HG03571 (cell line): ENCODE data around the gene PRIM1.
"Not testable (repeated sequence)": the region's sequence is repeated elsewhere in the genome, so short reads cannot be mapped to it uniquely, and the experiment has no call there.

ENCODE experiments used
- ATAC-seq: cut with Tn5 transposase; IDR thresholded peaks from one replicate; pipeline ENCODE4 v1.9.1; 2021; ENCODE audit not compliant: unreplicated experiment

The PRIM1 gene

DNA sequence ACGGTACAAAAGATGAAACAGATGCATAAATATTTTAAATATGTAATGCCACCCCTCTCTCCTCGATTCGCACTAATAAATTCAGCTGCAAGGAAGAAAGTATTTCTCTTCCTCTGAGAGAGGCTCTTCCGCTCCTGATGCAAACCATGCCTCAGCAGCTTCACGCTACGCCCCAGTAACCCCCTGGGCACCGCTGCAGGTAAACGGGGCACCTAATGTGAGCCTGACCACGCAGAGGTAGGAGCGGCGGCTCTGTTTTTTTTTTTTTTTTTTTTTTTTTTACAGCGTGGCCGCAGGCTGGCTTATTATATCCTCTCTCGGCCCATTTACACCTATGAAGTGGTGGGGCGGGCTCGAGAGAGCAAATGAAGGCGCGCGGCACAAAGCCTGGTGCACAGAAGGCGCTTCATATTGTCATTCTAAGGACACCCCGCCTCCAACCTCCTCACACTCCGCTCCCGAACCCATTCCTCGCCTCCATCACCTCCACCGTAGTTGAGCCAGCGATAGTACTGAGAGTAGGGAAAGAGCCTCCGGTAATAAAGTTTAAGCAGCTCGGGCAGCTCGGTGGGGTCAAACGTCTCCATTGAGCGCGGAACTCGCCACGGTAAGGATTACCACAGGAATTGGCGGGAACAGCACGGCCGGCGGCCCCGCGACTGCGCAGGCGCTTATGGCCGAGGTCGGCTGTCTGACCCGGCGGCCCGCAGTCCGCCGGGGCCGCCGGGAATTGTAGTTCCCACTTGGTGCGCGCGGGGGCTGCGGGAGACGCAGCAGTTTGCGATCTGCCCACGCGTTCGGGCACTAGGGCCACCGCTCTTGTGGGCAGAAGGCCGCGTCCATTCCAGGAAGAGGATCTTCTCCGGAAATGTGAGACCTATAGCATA lies at the start of gene PRIM1:
Gene PRIM1 (minus strand): TSS at position 612 of the 887 bp plus-strand sequence. CDS start 25 bp downstream, at position 587.
- peak; percentile 76 for ATAC-seq

- ATAC-seq: no peak
Observed at GRCh38 chr12:56800221-56800620, 48.1 kb upstream of the PRIM1 start.

- not testable (repeated sequence) for ATAC-seq
Observed at GRCh38 chr12:56799345-56799744, 47.2 kb upstream of the PRIM1 start.

DNA sequence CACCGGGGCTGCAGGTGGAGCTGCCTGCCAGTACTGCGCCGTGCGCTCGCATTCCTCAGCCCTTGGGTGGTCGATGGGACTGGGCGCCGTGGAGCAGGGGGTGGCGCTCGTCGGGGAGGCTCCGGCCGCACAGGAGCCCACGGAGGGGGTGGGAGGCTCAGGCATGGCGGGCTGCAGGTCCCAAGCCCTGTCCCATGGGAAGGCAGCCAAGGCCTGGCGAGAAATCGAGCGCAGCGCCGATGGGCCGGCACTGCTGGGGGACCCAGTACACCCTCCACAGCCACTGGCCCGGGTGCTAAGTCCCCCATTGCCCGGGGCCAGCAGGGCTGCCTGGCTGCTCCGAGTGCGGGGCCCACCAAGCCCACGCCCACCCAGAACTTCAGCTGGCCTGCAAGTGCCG lies 43.7 kb upstream of the PRIM1 start:
- not testable (repeated sequence) for ATAC-seq

GRCh38 chr12:56795046-56795562 lies 43.0 kb upstream of the PRIM1 start:
- ATAC-seq: not testable (repeated sequence)

- ATAC-seq: not testable (repeated sequence)
Observed at GRCh38 chr12:56793124-56793523, 41.0 kb upstream of the PRIM1 start.

- no peak for ATAC-seq
Observed at GRCh38 chr12:56792678-56793077, 40.6 kb upstream of the PRIM1 start.

- ATAC-seq: not testable (repeated sequence)
Observed at GRCh38 chr12:56789429-56789828, 37.3 kb upstream of the PRIM1 start.

- no peak for ATAC-seq
Observed at GRCh38 chr12:56787498-56787897, 35.4 kb upstream of the PRIM1 start.

GRCh38 chr12:56785874-56786273 lies 33.8 kb upstream of the PRIM1 start:
- no peak for ATAC-seq

DNA sequence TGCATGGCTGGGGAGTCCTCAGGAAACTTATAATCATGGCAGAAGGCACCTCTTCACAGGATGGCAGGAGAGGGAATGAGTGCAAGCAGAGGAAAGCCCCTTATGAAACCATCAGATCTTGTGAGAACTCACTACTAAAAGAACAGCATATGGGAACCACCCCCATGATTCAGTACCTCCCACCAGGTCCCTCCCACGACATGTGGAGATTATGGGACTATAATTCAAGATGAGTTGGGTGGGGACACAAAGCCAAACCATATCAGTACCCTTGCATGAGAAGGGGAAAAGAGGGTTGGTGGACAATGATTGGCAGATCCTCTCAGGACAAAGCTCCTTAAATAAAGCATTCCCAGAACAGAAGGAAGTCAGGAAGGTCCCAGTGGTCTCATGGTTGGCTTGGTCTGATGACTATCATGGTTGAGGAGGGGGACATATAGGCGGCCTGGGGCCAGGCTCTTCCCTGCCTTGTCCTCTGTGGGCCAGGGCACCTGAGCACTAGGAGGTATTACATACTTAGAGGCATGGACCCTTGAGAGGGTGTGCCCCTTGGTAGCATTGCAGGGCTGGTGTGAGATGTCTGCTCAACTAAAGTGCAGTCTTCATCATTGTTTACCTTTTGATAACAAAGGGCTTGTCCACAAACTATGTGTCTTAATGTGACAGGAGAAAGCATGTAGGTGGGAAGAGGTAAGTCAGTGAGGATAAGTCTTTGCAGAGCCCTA lies 33.2 kb upstream of the PRIM1 start:
- ATAC-seq: no peak

DNA sequence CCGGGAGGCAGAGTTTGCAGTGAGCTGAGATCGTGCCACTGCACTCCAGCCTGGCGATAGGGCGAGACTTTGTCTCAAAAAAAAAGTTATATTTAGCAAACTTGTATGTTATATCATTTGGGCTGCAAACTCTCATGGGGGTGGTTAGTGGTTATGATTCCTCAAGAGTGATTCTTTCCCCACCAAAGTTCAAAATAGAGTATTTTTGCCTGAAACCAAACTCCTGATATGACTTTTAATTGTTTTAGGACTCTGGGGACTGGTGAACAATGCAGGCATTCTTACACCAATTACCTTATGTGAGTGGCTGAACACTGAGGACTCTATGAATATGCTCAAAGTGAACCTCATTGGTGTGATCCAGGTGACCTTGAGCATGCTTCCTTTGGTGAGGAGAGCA lies 29.6 kb upstream of the PRIM1 start:
- no peak for ATAC-seq

DNA sequence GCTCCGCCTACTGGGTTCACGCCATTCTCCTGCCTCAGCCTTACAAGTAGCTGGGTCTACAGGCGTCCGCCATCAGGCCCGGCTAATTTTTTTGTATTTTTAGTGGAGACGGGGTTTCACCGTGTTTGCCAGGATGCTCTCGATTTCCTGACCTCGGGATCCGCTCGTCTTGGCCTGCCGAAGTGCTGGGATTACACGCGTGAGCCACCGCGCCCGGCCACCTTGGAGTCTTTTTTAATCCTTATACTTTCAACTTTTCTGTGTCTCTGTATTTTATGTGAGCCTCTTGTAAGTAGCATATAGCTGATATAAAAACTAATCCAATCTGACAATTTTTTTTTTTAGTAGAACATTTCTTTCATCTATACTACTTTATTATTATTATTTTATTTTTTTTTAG lies 26.6 kb upstream of the PRIM1 start:
- ATAC-seq: no peak

GRCh38 chr12:56776654-56777053 lies 24.5 kb upstream of the PRIM1 start:
- ATAC-seq: no peak

GRCh38 chr12:56775638-56776037 lies 23.5 kb upstream of the PRIM1 start:
- no peak for ATAC-seq

- no peak for ATAC-seq
Observed at GRCh38 chr12:56773113-56773512, 21.0 kb upstream of the PRIM1 start.

DNA sequence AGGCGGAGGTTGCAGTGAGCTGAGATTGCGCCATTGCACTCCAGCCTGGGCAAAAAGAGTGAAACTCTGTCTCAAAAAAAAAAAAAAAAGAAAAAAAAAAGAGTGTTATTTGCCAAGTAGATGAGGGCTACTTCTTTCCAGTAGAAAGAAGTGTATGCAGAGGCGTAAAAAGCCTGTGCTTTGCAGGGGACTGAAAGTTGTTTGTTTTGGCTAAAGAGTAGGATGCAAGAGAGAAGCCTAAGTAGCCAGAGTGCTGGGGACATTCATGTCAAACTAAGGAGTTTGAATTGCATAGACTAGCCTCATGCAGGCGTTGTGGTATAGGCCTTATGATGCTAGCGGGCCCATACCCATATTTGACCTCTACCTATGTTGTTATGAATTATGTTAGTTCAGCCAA lies 20.5 kb upstream of the PRIM1 start:
- no peak for ATAC-seq

- no peak for ATAC-seq
Observed at GRCh38 chr12:56769868-56770267, 17.7 kb upstream of the PRIM1 start.

DNA sequence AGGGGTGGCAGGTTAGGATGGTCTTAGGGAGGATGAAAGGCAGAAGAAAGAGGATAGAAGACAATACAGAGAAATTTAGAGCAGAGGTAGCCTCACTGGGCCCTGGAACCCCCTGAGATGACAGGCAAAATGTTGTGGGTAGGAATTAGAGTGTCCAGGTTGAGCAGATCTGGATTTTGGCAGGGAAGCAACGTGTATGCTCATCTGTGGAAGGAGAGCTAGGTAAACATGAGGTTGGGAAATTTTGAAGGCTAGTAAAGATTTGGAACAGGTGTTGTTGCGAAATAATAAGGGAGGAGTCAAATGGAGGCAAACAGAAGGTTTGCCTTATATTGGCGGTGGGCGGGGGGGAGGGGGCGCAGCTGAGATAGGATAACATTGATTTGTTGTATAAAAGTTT lies 16.3 kb upstream of the PRIM1 start:
- ATAC-seq: no peak

GRCh38 chr12:56766535-56766934 lies 14.4 kb upstream of the PRIM1 start:
- ATAC-seq: peak; percentile 94

GRCh38 chr12:56763753-56764657 lies 11.9 kb upstream of the PRIM1 start:
- no peak for ATAC-seq
